ENCODE measurements around the gene SH3BP5L. TPM values are rescaled to one million over a fixed set of nuclear protein-coding genes. Genes with fewer than 3 reads are reported as not detected.

Gene SH3BP5L
- total and polyA plus RNA-seq, 10 of the 15 experiments (the other 5 are each of a cell fraction or from before 2014, with no cell fraction given) = 1.1 to 22.8 (median 10.9) TPM

- Histone ChIP-seq H3K27ac (ENCODE audit: control insufficient read depth, insufficient read depth) (no peak overlapping the region), H3K4me1 (ENCODE audit: control insufficient read depth, insufficient read depth, low read length) (peaks cover 18% of the 10 kb centered on the region), H3K9me3 (replicated peaks; ENCODE audit: control insufficient read depth, insufficient read depth, low read length) (peaks cover 4% of the 10 kb centered on the region; the same call in 2 of the 3 replicates), H3K36me3 (ENCODE audit: control insufficient read depth in 2 of 2, insufficient read depth in 2 of 2, low read length in 1 of 2) (no peaks in the 10 kb centered on the region), H3K4me2 (ENCODE audit: control insufficient read depth, insufficient read depth) (no peak overlapping the region), H3K27me3 (replicated peaks in 1 of 2; ENCODE audit: control insufficient read depth in 2 of 2, insufficient read depth in 2 of 2, low read length in 1 of 2) (no peaks in the 10 kb centered on the region), H3K4me3 (no peak overlapping the region), H3K79me2 (ENCODE audit: control insufficient read depth, insufficient read depth, low read length) (no peaks in the 10 kb centered on the region), H3K9ac (ENCODE audit: control insufficient read depth, insufficient read depth, low read length) (no peak overlapping the region), H4K20me1 (ENCODE audit: control insufficient read depth, insufficient read depth) (no peaks in the 10 kb centered on the region), H2AFZ (ENCODE audit: control insufficient read depth, low read depth, low read length) (no peak overlapping the region)
- intact Hi-C loops (cut with micrococcal nuclease; ENCODE audit: unreplicated experiment) (loop anchor here (1.0 to 5.0 kb wide), 4 partner anchors 12 to 366 kb away; partner anchors contain the start of gene LYPD8), in situ Hi-C loops (cut with MboI) (no loop called here)
- no TSS peak for BruUV-seq (replicated peaks)
- SMC1A ChIA-PET (ENCODE audit: uncharacterized antibody, unreplicated experiment) = interaction anchor here (0.8 to 7.2 kb wide), 7 partner anchors 12 to 389 kb away, joined by 3 to 89 read pairs (median 4); no protein-coding TSS in a partner anchor
- ATAC-seq (peak; percentile 97), FAIRE-seq (peak; percentile 81), DNase-seq (ENCODE audit: low read depth, low spot score) (peak; percentile 82)
- CTCF ChIA-PET = interaction anchor here (0.8 to 2.8 kb wide), 2 partner anchors 12 to 389 kb away, joined by 3 to 20 read pairs; no protein-coding TSS in a partner anchor
- RAD21 ChIA-PET (ENCODE audit: unreplicated experiment) = interaction anchor here (1.2 to 4.6 kb wide), 5 partner anchors 11 to 550 kb away, joined by 4 to 43 read pairs (median 5); no protein-coding TSS in a partner anchor
- POLR2A ChIA-PET = interaction anchor here (1.6 kb wide), 1 partner anchor 12 kb away, joined by 5 read pairs; no protein-coding TSS in a partner anchor
- TF ChIP-seq PKNOX1 (IDR thresholded peaks at IDR 0.05) (no peak), ATF2 (IDR thresholded peaks at IDR 0.05; ENCODE audit: low read length) (peak; percentile 93), TCF7 (IDR thresholded peaks at IDR 0.05; ENCODE audit: borderline replicate concordance) (peak; percentile 43; the same call in 1 of the 2 replicates), TAF1 (IDR thresholded peaks at IDR 0.05; ENCODE audit: borderline replicate concordance, low read depth, low read length) (no peak), MXI1 (IDR thresholded peaks at IDR 0.05; ENCODE audit: low read depth, low read length) (no peak), NFIC (IDR thresholded peaks at IDR 0.05; ENCODE audit: low read depth, low read length) (peak; percentile 94), POLR2A (IDR thresholded peaks at IDR 0.05; ENCODE audit: low read depth, low read length) (no peak), IRF4 (IDR thresholded peaks at IDR 0.05; ENCODE audit: low read depth, low read length) (peak; percentile 99), POU2F2 (IDR thresholded peaks at IDR 0.05; ENCODE audit: borderline replicate concordance, low read depth, low read length) (peak; percentile 88; the same call in 2 of the 3 replicates), ZNF592 (IDR thresholded peaks at IDR 0.05) (no peak), STAT3 (IDR thresholded peaks at IDR 0.05; ENCODE audit: low read depth, low read length) (no peak), MEF2B (IDR thresholded peaks at IDR 0.05; ENCODE audit: partially characterized antibody, poor library complexity, severe bottlenecking) (no peak), EGR1 (IDR thresholded peaks at IDR 0.05; ENCODE audit: borderline replicate concordance in 1 of 2, low read depth in 2 of 2, low read length in 2 of 2) (no peak), SMAD5 (IDR thresholded peaks at IDR 0.05; ENCODE audit: low read depth) (no peak), ZNF622 (IDR thresholded peaks at IDR 0.05) (no peak)
- TF ChIP-seq, protein P1, sequence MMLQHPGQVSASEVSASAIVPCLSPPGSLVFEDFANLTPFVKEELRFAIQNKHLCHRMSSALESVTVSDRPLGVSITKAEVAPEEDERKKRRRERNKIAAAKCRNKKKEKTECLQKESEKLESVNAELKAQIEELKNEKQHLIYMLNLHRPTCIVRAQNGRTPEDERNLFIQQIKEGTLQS (IDR thresholded peaks at IDR 0.05; ENCODE audit: borderline replicate concordance, extremely low read depth, low read depth, low read length) = no peak
- TF ChIP-seq, protein P2, sequence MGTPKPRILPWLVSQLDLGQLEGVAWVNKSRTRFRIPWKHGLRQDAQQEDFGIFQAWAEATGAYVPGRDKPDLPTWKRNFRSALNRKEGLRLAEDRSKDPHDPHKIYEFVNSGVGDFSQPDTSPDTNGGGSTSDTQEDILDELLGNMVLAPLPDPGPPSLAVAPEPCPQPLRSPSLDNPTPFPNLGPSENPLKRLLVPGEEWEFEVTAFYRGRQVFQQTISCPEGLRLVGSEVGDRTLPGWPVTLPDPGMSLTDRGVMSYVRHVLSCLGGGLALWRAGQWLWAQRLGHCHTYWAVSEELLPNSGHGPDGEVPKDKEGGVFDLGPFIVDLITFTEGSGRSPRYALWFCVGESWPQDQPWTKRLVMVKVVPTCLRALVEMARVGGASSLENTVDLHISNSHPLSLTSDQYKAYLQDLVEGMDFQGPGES (IDR thresholded peaks at IDR 0.05) = no peak
Observed at GRCh38 chr1:248793592-248793991, 32.1 kb downstream of the SH3BP5L start.
